ENCODE results near the gene C3orf70.

The C3orf70 gene

GRCh38 chr3:185063431-185063830 is 89.4 kb downstream of the C3orf70 start:
- H3K27me3 Mint-ChIP-seq: no peaks in the 10 kb centered on the region
- no peaks in the 10 kb centered on the region for H3K4me1 Mint-ChIP-seq
- peaks cover 13% of the 10 kb centered on the region for H3K9me3 Mint-ChIP-seq
- H3K4me3 Mint-ChIP-seq: no peak overlapping the region
- CTCF ChIA-PET: no interaction called here
- no peak for DNase-seq
- H3K36me3 Mint-ChIP-seq: no peaks in the 10 kb centered on the region
- H3K27ac Mint-ChIP-seq: no peak overlapping the region

- CTCF ChIA-PET: no interaction called here
- no peak overlapping the region for H3K4me3 Mint-ChIP-seq
- DNase-seq: no peak
- H3K27ac Mint-ChIP-seq: no peak overlapping the region
- H3K4me1 Mint-ChIP-seq: no peaks in the 10 kb centered on the region
- peaks cover 18% of the 10 kb centered on the region for H3K9me3 Mint-ChIP-seq
- no peaks in the 10 kb centered on the region for H3K36me3 Mint-ChIP-seq
- no peaks in the 10 kb centered on the region for H3K27me3 Mint-ChIP-seq
These were observed 90.7 kb downstream of the C3orf70 start for GRCh38 chr3:185062191-185062590.

DNA sequence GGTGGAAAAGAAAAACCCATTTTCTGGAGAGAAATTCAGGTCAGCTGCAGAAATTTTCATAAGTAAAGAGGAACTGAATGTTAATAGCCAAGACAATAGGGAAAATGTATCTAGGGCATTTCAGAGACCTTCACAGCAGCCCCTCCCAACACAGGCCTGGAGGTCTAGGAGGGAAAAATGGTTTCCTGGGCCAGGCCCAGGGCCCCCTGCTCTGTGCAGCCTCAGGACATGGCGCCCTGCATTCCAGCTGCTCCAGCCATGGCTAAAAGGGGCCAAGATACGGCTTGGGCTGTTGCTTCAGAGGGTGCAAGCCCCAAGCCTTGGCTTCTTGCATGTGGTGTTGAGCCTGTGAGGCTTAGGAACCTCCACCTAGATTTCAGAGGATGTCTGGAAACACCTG is 92.2 kb downstream of the C3orf70 start:
- H3K4me1 Mint-ChIP-seq: no peaks in the 10 kb centered on the region
- no peak for DNase-seq
- no peaks in the 10 kb centered on the region for H3K27me3 Mint-ChIP-seq
- no peak overlapping the region for H3K4me3 Mint-ChIP-seq
- no peak overlapping the region for H3K27ac Mint-ChIP-seq
- CTCF ChIA-PET: no interaction called here
- H3K36me3 Mint-ChIP-seq: peaks cover 8% of the 10 kb centered on the region
- H3K9me3 Mint-ChIP-seq: peaks cover 24% of the 10 kb centered on the region

GRCh38 chr3:185059766-185060165 is 93.1 kb downstream of the C3orf70 start:
- H3K4me1 Mint-ChIP-seq: no peaks in the 10 kb centered on the region
- no peaks in the 10 kb centered on the region for H3K27me3 Mint-ChIP-seq
- peaks cover 25% of the 10 kb centered on the region for H3K9me3 Mint-ChIP-seq
- peaks cover 14% of the 10 kb centered on the region for H3K36me3 Mint-ChIP-seq
- no peak overlapping the region for H3K4me3 Mint-ChIP-seq
- DNase-seq: no peak
- CTCF ChIA-PET: no interaction called here
- no peak overlapping the region for H3K27ac Mint-ChIP-seq

DNA sequence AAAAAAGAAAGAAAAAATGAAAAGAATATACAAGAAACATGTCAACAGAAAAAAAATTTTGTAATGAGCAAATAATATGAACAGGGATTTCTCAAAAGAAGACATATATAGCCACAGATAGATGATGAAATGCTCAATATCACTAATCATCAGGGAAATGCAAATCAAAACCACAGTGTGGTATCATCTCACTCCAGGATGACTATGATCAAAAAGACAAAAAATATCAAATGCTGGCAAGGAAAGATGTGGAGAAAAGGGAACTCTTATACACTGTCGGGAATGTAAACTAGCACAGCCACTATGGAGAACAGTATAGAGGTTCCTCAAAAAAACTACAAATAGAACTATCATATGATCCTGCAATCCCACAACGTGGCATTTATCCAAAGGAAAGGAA is 94.1 kb downstream of the C3orf70 start:
- Mint-ChIP-seq H3K27me3 (no peaks in the 10 kb centered on the region), H3K9me3 (peaks cover 25% of the 10 kb centered on the region)

DNA sequence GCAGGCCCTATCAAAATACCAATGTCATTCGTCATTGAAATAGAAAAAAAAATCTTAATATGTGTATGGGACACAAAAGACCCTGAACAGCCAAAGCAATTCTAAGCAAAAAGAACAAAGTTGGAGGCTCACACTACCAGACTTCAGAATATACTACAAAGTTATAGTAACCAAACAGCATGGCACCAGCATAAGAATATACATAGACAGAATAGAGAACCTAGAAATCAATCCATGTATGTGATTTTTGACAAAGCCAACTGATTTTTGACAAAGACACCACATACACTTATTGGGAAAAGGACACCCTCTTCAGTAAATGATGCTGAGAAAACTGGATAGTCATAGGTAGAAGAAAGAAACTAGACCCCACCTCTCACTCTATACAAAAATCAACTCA is 95.0 kb downstream of the C3orf70 start:
- CTCF ChIA-PET: no interaction called here
- no peaks in the 10 kb centered on the region for H3K27me3 Mint-ChIP-seq
- H3K4me3 Mint-ChIP-seq: no peak overlapping the region

More for the DNA sequence above, 94.1 kb downstream of the C3orf70 start:
- H3K4me3 Mint-ChIP-seq: no peak overlapping the region
- DNase-seq: no peak
- CTCF ChIA-PET: no interaction called here
- H3K4me1 Mint-ChIP-seq: no peaks in the 10 kb centered on the region
- H3K36me3 Mint-ChIP-seq: peaks cover 23% of the 10 kb centered on the region
- H3K27ac Mint-ChIP-seq: no peak overlapping the region

DNA sequence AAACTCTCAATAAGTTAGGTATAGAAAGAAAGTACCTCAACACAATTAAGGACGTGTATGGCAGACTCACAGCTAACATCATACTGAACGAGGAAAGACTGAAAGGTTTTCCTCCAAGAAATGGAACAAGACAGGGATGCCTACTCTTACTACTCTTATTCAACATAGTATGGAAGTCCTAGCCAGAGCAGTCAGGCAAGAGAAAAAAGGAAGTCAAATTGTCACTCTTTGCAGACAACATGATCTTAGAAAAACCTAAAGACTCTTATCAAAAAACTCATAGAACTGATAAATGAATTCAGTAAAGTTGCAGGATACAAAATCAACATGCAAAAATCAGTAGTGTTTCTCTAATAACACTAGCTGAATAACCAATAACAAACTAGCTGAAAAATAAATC is 96.0 kb downstream of the C3orf70 start:
- Mint-ChIP-seq H3K9me3 (peaks cover 25% of the 10 kb centered on the region), H3K27ac (no peak overlapping the region), H3K4me3 (no peak overlapping the region), H3K36me3 (peaks cover 39% of the 10 kb centered on the region), H3K4me1 (no peaks in the 10 kb centered on the region), H3K27me3 (no peaks in the 10 kb centered on the region)
- DNase-seq: no peak
- CTCF ChIA-PET: no interaction called here

More for the DNA sequence above, 95.0 kb downstream of the C3orf70 start:
- Mint-ChIP-seq H3K36me3 (peaks cover 30% of the 10 kb centered on the region), H3K27ac (no peak overlapping the region), H3K4me1 (no peaks in the 10 kb centered on the region), H3K9me3 (peaks cover 25% of the 10 kb centered on the region)
- no peak for DNase-seq

DNA sequence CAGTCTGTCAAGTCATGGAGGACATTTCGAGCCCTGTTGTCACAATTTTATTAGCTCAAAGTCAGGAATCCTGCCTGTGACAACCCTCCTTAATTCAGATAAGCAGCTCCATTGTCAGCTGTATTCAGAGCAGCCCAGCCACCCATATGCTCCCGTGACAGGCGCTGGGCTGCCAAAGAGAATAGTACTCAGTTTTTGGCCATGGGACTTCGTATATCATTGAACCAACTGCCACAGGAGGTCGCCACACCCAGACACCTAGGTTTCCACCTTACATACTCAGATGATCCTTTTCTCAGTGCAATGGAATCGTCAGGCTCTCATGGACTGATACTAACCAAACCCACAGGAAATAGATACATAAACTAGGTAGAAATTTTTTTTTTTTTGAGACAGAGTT is 100.2 kb downstream of the C3orf70 start:
- Mint-ChIP-seq H3K36me3 (peaks cover 75% of the 10 kb centered on the region), H3K27ac (no peak overlapping the region), H3K9me3 (peaks cover 9% of the 10 kb centered on the region), H3K4me1 (no peaks in the 10 kb centered on the region), H3K27me3 (no peaks in the 10 kb centered on the region), H3K4me3 (no peak overlapping the region)
- no peak for DNase-seq
- CTCF ChIA-PET: no interaction called here

- Mint-ChIP-seq H3K9me3 (peaks cover 3% of the 10 kb centered on the region), H3K36me3 (peaks cover 74% of the 10 kb centered on the region)
These were observed 101.1 kb downstream of the C3orf70 start for GRCh38 chr3:185051801-185052200.

GRCh38 chr3:185049710-185050109 is 103.2 kb downstream of the C3orf70 start:
- no peak for DNase-seq
- CTCF ChIA-PET: no interaction called here

More at GRCh38 chr3:185051801-185052200, 101.1 kb downstream of the C3orf70 start:
- Mint-ChIP-seq H3K27ac (no peak overlapping the region), H3K4me1 (no peaks in the 10 kb centered on the region), H3K4me3 (no peak overlapping the region), H3K27me3 (no peaks in the 10 kb centered on the region)
- DNase-seq: no peak
- CTCF ChIA-PET: interaction anchor here (0.5 kb wide), 1 partner anchor 21 kb away, joined by 3 read pairs; no protein-coding TSS in a partner anchor

GRCh38 chr3:185046603-185047002 is 106.3 kb downstream of the C3orf70 start:
- H3K9me3 Mint-ChIP-seq: no peaks in the 10 kb centered on the region
- CTCF ChIA-PET: no interaction called here
- no peaks in the 10 kb centered on the region for H3K27me3 Mint-ChIP-seq
- no peak overlapping the region for H3K4me3 Mint-ChIP-seq
- H3K4me1 Mint-ChIP-seq: no peaks in the 10 kb centered on the region
- H3K36me3 Mint-ChIP-seq: peaks cover 37% of the 10 kb centered on the region
- no peak for DNase-seq
- no peak overlapping the region for H3K27ac Mint-ChIP-seq

More at GRCh38 chr3:185049710-185050109, 103.2 kb downstream of the C3orf70 start:
- H3K9me3 Mint-ChIP-seq: no peaks in the 10 kb centered on the region
- no peaks in the 10 kb centered on the region for H3K27me3 Mint-ChIP-seq
- peaks cover 61% of the 10 kb centered on the region for H3K36me3 Mint-ChIP-seq
- H3K27ac Mint-ChIP-seq: no peak overlapping the region
- H3K4me3 Mint-ChIP-seq: no peak overlapping the region
- no peaks in the 10 kb centered on the region for H3K4me1 Mint-ChIP-seq

GRCh38 chr3:185046164-185046515 is 106.7 kb downstream of the C3orf70 start:
- Mint-ChIP-seq H3K4me1 (no peaks in the 10 kb centered on the region), H3K36me3 (peaks cover 33% of the 10 kb centered on the region), H3K9me3 (no peaks in the 10 kb centered on the region), H3K27me3 (no peaks in the 10 kb centered on the region), H3K27ac (no peak overlapping the region), H3K4me3 (no peak overlapping the region)
- CTCF ChIA-PET: no interaction called here
- DNase-seq: no peak

- Mint-ChIP-seq H3K27ac (no peak overlapping the region), H3K4me1 (no peaks in the 10 kb centered on the region), H3K36me3 (peaks cover 12% of the 10 kb centered on the region), H3K27me3 (no peaks in the 10 kb centered on the region), H3K9me3 (peaks cover 4% of the 10 kb centered on the region), H3K4me3 (no peak overlapping the region)
- DNase-seq: no peak
- CTCF ChIA-PET: no interaction called here
These were observed 110.4 kb downstream of the C3orf70 start for GRCh38 chr3:185042312-185043050.

- H3K4me1 Mint-ChIP-seq: no peaks in the 10 kb centered on the region
- peaks cover 10% of the 10 kb centered on the region for H3K9me3 Mint-ChIP-seq
- CTCF ChIA-PET: no interaction called here
- no peak for DNase-seq
- H3K4me3 Mint-ChIP-seq: no peak overlapping the region
- H3K36me3 Mint-ChIP-seq: peaks cover 15% of the 10 kb centered on the region
- no peaks in the 10 kb centered on the region for H3K27me3 Mint-ChIP-seq
- H3K27ac Mint-ChIP-seq: no peak overlapping the region
These were observed 111.3 kb downstream of the C3orf70 start for GRCh38 chr3:185041540-185041939.

DNA sequence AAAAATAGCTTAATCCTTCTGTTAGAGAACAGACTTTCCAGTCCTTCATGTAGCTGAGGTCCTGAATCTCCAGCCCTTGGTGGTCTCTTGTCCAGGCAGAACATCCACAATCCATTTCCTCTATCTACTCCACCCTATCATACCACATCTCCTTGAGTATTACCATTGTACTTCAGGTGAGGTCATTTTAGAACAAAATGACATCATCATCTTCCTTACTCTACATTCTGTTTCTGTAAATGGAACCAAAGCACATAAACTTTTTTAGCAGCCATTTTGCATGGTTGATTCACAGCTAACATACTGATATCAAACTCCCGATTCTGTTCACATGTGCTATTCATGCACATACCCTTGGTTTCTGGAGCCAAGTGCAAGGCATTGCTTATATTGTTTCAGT is 112.4 kb downstream of the C3orf70 start:
- Mint-ChIP-seq H3K4me3 (no peak overlapping the region), H3K4me1 (no peaks in the 10 kb centered on the region), H3K27me3 (no peaks in the 10 kb centered on the region), H3K27ac (no peak overlapping the region), H3K9me3 (peaks cover 10% of the 10 kb centered on the region), H3K36me3 (peaks cover 19% of the 10 kb centered on the region)
- DNase-seq: no peak
- CTCF ChIA-PET: no interaction called here

Data from activated naive CD4-positive, alpha-beta T cell treated with anti-CD3 and anti-CD28 coated beads, Interleukin-2, amount 10 ng/mL, durations not matched to agents 7 days and 5 days (primary cell).